Esophagus muscularis mucosa (tissue), 4 donors: ENCODE measurements around the gene PSME3IP1. TPM values are rescaled to one million over a fixed set of nuclear protein-coding genes. Genes with fewer than 3 reads are reported as not detected.

Source experiments
- DNase-seq: peaks from one replicate; pipeline ENCODE4 v3.0.0-alpha.2; 2017; ENCODE audit errors: extremely low spot score
- H3K27ac ChIP-seq, 4 donors: fragments of 200-600 bp; sonication (generic); replicated peaks in 1 of 4; 1 replicate in 3 of 4; 2 replicates in 1 of 4; pipeline ENCODE4 v1.5.1; 2016 to 2019; ENCODE audit warnings: mild to moderate bottlenecking in 1 of 4
- H3K27me3 ChIP-seq, 4 donors: fragments of 200-600 bp; sonication (generic); one replicate each; pipeline versions ENCODE4 v1.5.1 to v1.6.0; 2016 to 2019
- H3K36me3 ChIP-seq, 4 donors: fragments of 200-600 bp; sonication (generic); one replicate each; pipeline ENCODE4 v1.5.1; 2016 to 2019
- H3K4me1 ChIP-seq, 4 donors: fragments of 200-600 bp; sonication (generic); one replicate each; pipeline ENCODE4 v1.5.1; 2016 to 2019
- H3K4me3 ChIP-seq, 4 donors: fragments of 200-600 bp; sonication (generic); 1 replicate in 2 of 4; 2 replicates in 2 of 4; pipeline ENCODE4 v1.5.1; 2016 to 2019; ENCODE audit warnings: mild to moderate bottlenecking in 4 of 4, moderate library complexity in 1 of 4
- H3K9me3 ChIP-seq, 4 donors: fragments of 200-600 bp; sonication (generic); 1 replicate in 3 of 4; 2 replicates in 1 of 4; pipeline ENCODE4 v1.5.1; 2016 to 2019
- EP300 ChIP-seq: sonication (generic); formaldehyde crosslinking; IDR thresholded peaks from one replicate; pipeline ENCODE4 v1.6.1; 2017; ENCODE audit warnings: antibody characterized with exemption
- POLR2A ChIP-seq: fragments of 450-650 bp; IDR thresholded peaks from one replicate; pipeline ENCODE4 v1.6.1; 2017; ENCODE audit warnings: antibody characterized with exemption, moderate library complexity, mild to moderate bottlenecking, low read depth
- POLR2AphosphoS5 ChIP-seq, 2 donors: sonication (generic); formaldehyde crosslinking; IDR thresholded peaks; one replicate each; pipeline ENCODE4 v1.6.1; 2017; ENCODE audit warnings: antibody characterized with exemption in 2 of 2
- WGBS: methylation state at CpG from one replicate; pipeline ENCODE4 v1.1.5; 2018; 5-methylcytosine and 5-hydroxymethylcytosine counted together
- intact Hi-C: fragments of 100-400 bp; cut with DNase I; formaldehyde crosslinking; loops from one replicate; pipeline ENCODE4 v1.15.1; 2023
- total RNA-seq, 4 donors: library from RNA; depleted of rRNA; stranded (reverse); fragments of >200 nt; gene quantifications; one replicate each; pipeline versions ENCODE4 v1.1.0 to v1.2.1, GENCODE V29; 2016
- TF ChIP-seq, protein P1 (sequence below), 3 experiments: fragments of 200-600 bp in 2 of 3; fragments of 450-650 bp in 1 of 3; sonication (generic) in 2 of 3; IDR thresholded peaks; one replicate each; pipeline ENCODE4 v1.5.1; 2017 to 2019; ENCODE audit warnings: antibody characterized with exemption in 3 of 3, mild to moderate bottlenecking in 2 of 3, moderate library complexity in 1 of 3

PSME3IP1 gene
- total RNA-seq, 4 donors from 2014 or later, result 47.8 to 60.7 (median 57.5) TPM

GRCh38 chr16:57106767-57107166 is 79.1 kb downstream of the PSME3IP1 start:
- intact Hi-C loops, result no loop called here
- WGBS, result 100% methylated on average over 1 of the region's 2 CpGs
- no peak for TF ChIP-seq POLR2AphosphoS5 (IDR thresholded peaks at IDR 0.05)
- TF ChIP-seq, protein P1, sequence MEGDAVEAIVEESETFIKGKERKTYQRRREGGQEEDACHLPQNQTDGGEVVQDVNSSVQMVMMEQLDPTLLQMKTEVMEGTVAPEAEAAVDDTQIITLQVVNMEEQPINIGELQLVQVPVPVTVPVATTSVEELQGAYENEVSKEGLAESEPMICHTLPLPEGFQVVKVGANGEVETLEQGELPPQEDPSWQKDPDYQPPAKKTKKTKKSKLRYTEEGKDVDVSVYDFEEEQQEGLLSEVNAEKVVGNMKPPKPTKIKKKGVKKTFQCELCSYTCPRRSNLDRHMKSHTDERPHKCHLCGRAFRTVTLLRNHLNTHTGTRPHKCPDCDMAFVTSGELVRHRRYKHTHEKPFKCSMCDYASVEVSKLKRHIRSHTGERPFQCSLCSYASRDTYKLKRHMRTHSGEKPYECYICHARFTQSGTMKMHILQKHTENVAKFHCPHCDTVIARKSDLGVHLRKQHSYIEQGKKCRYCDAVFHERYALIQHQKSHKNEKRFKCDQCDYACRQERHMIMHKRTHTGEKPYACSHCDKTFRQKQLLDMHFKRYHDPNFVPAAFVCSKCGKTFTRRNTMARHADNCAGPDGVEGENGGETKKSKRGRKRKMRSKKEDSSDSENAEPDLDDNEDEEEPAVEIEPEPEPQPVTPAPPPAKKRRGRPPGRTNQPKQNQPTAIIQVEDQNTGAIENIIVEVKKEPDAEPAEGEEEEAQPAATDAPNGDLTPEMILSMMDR (IDR thresholded peaks at IDR 0.05), result no peak
- no peak for TF ChIP-seq EP300
- TF ChIP-seq POLR2A, result no peak

GRCh38 chr16:57105184-57105583 is 80.7 kb downstream of the PSME3IP1 start:
- no peaks in the 10 kb centered on the region for H3K9me3 ChIP-seq
- H3K27me3 ChIP-seq, result no peaks in the 10 kb centered on the region
- no peak overlapping the region for H3K27ac ChIP-seq
- 90% methylated on average over 7 of the region's 7 CpGs for WGBS
- peaks cover 12 to 41% (median 18%) of the 10 kb centered on the region in 4 donors for H3K4me1 ChIP-seq
- no peak overlapping the region for H3K4me3 ChIP-seq
- DNase-seq, result no peak
- intact Hi-C loops, result no loop called here
- no peaks in the 10 kb centered on the region for H3K36me3 ChIP-seq
- TF ChIP-seq, protein P1 (IDR thresholded peaks at IDR 0.05), result no peak
- TF ChIP-seq EP300, result no peak
- TF ChIP-seq POLR2AphosphoS5 (IDR thresholded peaks at IDR 0.05), result no peak
- TF ChIP-seq POLR2A, result no peak

More at GRCh38 chr16:57106767-57107166, 79.1 kb downstream of the PSME3IP1 start:
- Histone ChIP-seq H3K4me1 (peaks cover 12 to 38% (median 18%) of the 10 kb centered on the region in 4 donors), H3K36me3 (no peaks in the 10 kb centered on the region), H3K27me3 (no peaks in the 10 kb centered on the region), H3K27ac (no peak overlapping the region), H3K9me3 (no peaks in the 10 kb centered on the region), H3K4me3 (no peak overlapping the region)
- DNase-seq, result no peak

DNA sequence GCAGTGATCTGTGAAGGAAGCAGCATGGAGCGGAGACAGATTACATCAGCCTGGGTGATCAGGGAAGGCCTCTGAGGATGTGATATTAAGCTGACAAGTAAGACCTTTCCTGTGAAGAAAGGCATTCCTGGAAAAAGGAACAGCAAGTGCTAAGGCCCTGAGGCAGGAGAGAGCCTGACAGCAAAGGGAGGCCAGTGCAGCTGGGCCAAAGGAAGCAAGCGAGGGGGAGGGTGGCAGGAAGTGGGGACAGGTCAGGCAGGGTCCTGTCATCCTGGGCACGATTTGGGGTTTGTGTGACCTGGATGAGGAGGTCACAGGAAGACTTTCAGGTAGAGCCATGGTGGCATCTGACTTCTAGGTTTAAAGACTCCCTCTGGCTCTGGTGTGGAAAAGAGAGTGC is 81.1 kb downstream of the PSME3IP1 start:
- H3K4me3 ChIP-seq, result no peak overlapping the region
- no peaks in the 10 kb centered on the region for H3K36me3 ChIP-seq
- intact Hi-C loops, result no loop called here
- H3K9me3 ChIP-seq, result no peaks in the 10 kb centered on the region
- no peak overlapping the region for H3K27ac ChIP-seq
- TF ChIP-seq POLR2A (no peak), POLR2AphosphoS5 (IDR thresholded peaks at IDR 0.05) (no peak), EP300 (no peak)
- TF ChIP-seq, protein P1 (IDR thresholded peaks at IDR 0.05), result no peak
- no peak for DNase-seq
- no peaks in the 10 kb centered on the region for H3K27me3 ChIP-seq
- 66% methylated on average over 3 of the region's 3 CpGs for WGBS
- H3K4me1 ChIP-seq, result peaks cover 12 to 46% (median 20%) of the 10 kb centered on the region in 4 donors

- no peak overlapping the region for H3K27ac ChIP-seq
- no peak overlapping the region for H3K4me3 ChIP-seq
- no peaks in the 10 kb centered on the region for H3K36me3 ChIP-seq
- H3K4me1 ChIP-seq, result peaks cover 12 to 52% (median 23%) of the 10 kb centered on the region in 4 donors
- H3K27me3 ChIP-seq, result no peaks in the 10 kb centered on the region
- intact Hi-C loops, result no loop called here
- no peaks in the 10 kb centered on the region for H3K9me3 ChIP-seq
- DNase-seq, result no peak
- TF ChIP-seq, protein P1 (IDR thresholded peaks at IDR 0.05), result no peak
- TF ChIP-seq POLR2AphosphoS5 (IDR thresholded peaks at IDR 0.05) (no peak), EP300 (no peak), POLR2A (no peak)
- WGBS, result 85% methylated on average over 16 of the region's 16 CpGs
Measured at GRCh38 chr16:57102888-57103851, 82.7 kb downstream of the PSME3IP1 start.

Other genes starting within 250 kb of the PSME3IP1 start
- gene CETP, start 224.1 kb downstream of the PSME3IP1 start, total RNA-seq, result 1 to 10 TPM in 1 of 4 donors, under 1 TPM in 2, not detected in 1; 0.19 to 1.2 (median 0.52) TPM
- gene NLRC5, start 196.5 kb downstream of the PSME3IP1 start, total RNA-seq, result 10 to 100 TPM; 14.4 to 22.5 (median 16.6) TPM
- gene CPNE2, start 93.5 kb downstream of the PSME3IP1 start, total RNA-seq, result 10 to 100 TPM; 21.6 to 43.0 (median 34.9) TPM
- gene RSPRY1, start 290 bp upstream of the PSME3IP1 start, total RNA-seq, result 10 to 100 TPM; 22.4 to 30.7 (median 25.7) TPM
- 10 to 100 TPM; 58.1 to 77.4 (median 66.9) TPM for gene ARL2BP, start 59.2 kb upstream of the PSME3IP1 start, total RNA-seq
- gene PLLP, start 98.6 kb upstream of the PSME3IP1 start, total RNA-seq, result 10 to 100 TPM in 1 of 4 donors, 1 to 10 TPM in 3; 3.6 to 10.7 (median 6.4) TPM
- gene CCL22, start 172.7 kb upstream of the PSME3IP1 start, total RNA-seq, result not detected
- 10 to 100 TPM; 26.8 to 40.4 (median 29.9) TPM for gene CX3CL1, start 186.5 kb upstream of the PSME3IP1 start, total RNA-seq
- gene CCL17, start 218.7 kb upstream of the PSME3IP1 start, total RNA-seq, result not detected